RPMI8226 (cell line): ENCODE results near the gene NCS1.

Experiments
- DNase-seq: peaks from one replicate; pipeline ENCODE4 v3.0.0-alpha.2; 2015

Gene NCS1

GRCh38 chr9:130177898-130178805 is 5.9 kb downstream of the NCS1 start:
- DNase-seq = no peak

- DNase-seq = no peak
These were observed 7.2 kb downstream of the NCS1 start for GRCh38 chr9:130179331-130179907.

GRCh38 chr9:130180516-130180915 is 8.3 kb downstream of the NCS1 start:
- DNase-seq = no peak

- no peak for DNase-seq
These were observed 9.6 kb downstream of the NCS1 start for GRCh38 chr9:130181678-130182380.

- no peak for DNase-seq
These were observed 10.2 kb downstream of the NCS1 start for GRCh38 chr9:130182381-130182909.

GRCh38 chr9:130183133-130183762 is 11.0 kb downstream of the NCS1 start:
- DNase-seq = no peak

GRCh38 chr9:130185017-130185416 is 12.8 kb downstream of the NCS1 start:
- no peak for DNase-seq

- DNase-seq = no peak
These were observed 13.4 kb downstream of the NCS1 start for GRCh38 chr9:130185490-130186031.

GRCh38 chr9:130186051-130186450 is 13.8 kb downstream of the NCS1 start:
- DNase-seq = no peak

- DNase-seq = peak; percentile 81
These were observed 14.8 kb downstream of the NCS1 start for GRCh38 chr9:130186839-130187522.

GRCh38 chr9:130187523-130187846 is 15.3 kb downstream of the NCS1 start:
- no peak for DNase-seq

- DNase-seq = no peak
These were observed 16.8 kb downstream of the NCS1 start for GRCh38 chr9:130188860-130189481.

GRCh38 chr9:130189840-130190239 is 17.6 kb downstream of the NCS1 start:
- DNase-seq = no peak

GRCh38 chr9:130191068-130191748 is 19.0 kb downstream of the NCS1 start:
- DNase-seq = no peak

- no peak for DNase-seq
These were observed 19.5 kb downstream of the NCS1 start for GRCh38 chr9:130191749-130192120.

- DNase-seq = peak; percentile 39
These were observed 20.3 kb downstream of the NCS1 start for GRCh38 chr9:130192382-130192999.

- DNase-seq = no peak
These were observed 20.9 kb downstream of the NCS1 start for GRCh38 chr9:130193103-130193502.

GRCh38 chr9:130193531-130194377 is 21.6 kb downstream of the NCS1 start:
- DNase-seq = no peak

GRCh38 chr9:130194378-130194932 is 22.3 kb downstream of the NCS1 start:
- no peak for DNase-seq
